Right renal pelvis (tissue), 4 donors: ENCODE data around the gene APLP2. TPM values are rescaled to one million over a fixed set of nuclear protein-coding genes. Genes with fewer than 3 reads are reported as not detected.
A peak's percentile ranks its signal among the peaks of the same experiment; 100 is the strongest.

Experiments used
- DNase-seq, 4 donors: peaks; one replicate each; pipeline ENCODE4 v3.0.0-alpha.2; 2013; ENCODE audit warnings: low read depth in 4 of 4, low spot score in 3 of 4, missing footprints in 1 of 4
- polyA plus RNA-seq, 4 donors: library from polyadenylated mRNA; unstranded; fragments of 120-200 nt; gene quantifications; one replicate each; pipeline ENCODE4 v1.2.1, GENCODE V29; 2013; ENCODE audit not compliant: insufficient read length in 4 of 4

Gene APLP2
- polyA plus RNA-seq, 4 donors: 469 to 510 (median 500) TPM

DNA sequence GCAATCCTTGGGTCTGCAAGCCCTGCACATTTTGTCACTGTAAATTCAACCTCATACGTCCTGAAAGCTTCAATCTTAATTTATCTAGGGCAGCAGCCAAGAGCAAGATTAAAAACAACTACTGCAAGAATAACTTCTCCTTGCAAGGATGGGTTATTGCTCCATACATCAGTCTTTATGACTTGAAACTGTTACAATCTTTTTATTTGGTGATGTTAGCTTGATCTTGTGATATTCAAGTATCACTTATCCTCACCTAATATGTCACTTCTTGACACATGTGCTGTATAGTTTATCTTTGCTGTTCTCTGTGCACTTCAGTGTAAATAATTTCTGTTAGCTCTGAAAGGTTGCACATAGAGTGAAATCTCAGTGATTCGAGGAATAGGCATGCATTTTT lies 14.7 kb upstream of the APLP2 start:
- DNase-seq: no peak

DNA sequence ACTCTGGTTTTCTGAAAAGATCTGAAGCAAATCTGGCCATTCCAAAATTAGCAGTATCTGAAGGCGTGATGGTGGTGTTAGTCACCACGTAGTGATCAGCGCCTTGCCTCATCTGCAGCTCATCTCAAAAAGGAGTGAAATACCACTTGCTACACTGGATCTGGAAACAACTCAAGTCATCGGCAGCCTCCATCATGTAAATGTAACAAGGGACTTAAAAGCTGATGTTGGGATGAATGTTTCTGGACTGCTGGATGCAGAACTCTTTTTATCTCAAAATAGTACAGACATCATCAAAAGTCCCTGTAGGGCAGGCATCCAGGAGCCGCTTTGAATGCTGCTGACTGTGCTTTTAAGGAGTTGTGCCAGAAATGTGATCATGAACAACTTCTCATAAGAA lies 14.1 kb upstream of the APLP2 start:
- no peak for DNase-seq

DNA sequence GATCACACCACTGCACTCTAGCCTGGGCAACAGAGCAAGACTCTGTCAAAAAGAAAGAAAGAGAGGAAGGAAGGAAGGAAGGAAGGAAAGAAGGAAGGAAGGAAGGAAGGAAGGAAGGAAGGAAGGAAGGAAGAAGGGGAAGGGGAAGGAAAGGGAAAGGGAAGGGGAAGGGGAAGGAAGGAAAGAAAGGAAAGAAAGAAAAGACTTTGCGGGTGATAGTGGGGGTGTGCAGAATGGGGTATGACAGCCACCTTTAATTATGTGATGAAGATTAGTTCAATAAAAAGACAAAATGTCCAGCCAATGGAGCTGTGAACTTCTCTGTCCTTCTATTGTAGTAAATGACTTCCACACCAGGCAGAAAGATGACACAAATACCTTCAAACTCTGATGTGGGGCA lies 8.7 kb upstream of the APLP2 start:
- DNase-seq: no peak

DNA sequence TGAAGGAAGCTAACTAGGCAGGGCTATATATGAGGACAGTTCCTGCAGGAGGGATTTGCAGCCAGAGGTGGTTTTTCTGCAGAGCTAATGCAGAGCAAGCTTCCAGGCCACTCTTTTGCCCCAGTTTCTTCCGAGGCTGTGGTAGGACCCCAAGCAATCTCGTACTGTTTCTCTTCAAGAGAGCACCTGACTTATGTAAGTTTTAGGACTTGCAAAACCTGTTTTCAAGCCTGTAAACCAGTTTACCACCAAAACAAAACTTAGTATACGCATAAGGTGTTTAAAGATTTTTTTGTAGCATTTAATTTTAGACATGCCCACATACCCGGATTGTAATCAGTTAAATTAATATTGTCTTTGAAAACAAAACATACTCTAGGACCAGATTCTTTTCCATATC lies 7.7 kb upstream of the APLP2 start:
- no peak for DNase-seq

DNA sequence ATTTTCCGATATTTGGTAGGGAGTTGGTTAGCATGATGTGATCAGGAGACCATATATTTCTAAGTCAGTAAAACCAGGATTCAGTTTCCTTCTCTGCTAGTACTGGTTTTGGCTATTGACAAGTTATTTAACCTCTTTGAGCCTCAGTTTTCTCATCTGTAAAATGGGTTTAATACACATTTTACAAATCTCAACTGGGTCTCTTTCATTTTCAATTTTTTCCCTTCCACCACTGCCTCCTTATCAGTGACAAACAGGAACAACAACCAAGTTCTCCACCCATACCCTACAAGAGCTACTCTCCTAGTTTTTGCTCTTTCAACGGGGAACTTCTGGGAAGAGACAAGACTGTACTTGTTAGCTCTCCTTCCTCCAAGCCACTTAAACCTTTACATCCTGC lies 6.2 kb upstream of the APLP2 start:
- no peak for DNase-seq

DNA sequence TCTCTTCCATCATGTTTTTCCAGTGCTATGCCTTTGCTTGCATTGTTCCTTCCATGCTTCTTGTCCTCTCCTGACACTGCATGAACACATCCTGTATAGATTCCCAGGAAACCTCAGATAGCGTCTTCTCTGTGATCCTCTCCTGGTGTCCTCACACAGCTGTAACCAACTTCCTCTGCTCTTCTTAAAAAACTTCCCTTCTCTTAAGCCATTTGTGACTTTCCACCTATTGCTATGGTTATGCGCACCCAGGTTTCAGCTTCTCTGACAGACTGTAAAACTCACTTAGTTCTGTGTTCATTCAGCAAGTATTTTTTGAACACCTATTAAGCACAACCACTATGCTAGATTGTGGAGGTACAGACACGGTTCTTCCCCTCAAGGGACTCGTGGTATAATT lies 5.1 kb upstream of the APLP2 start:
- DNase-seq: no peak

DNA sequence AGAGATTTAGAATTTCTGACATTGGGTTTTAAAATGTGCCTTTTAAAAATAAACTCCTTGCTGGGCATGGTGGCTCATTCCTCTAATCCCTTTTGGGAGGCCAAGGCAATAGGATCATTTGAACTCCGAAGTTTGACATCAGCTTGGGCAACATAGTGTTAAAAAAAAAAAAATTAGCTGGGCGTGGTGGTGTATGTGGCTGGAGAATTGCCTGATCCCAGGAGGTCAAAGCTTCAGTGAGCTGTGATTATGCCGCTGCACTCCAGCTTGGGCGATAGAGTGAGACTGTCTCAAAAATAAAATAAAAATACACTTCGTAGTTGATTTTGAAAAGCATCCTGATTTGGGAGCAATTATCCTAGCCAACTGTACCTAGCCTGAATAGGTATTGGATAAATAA lies 3.4 kb upstream of the APLP2 start:
- DNase-seq: no peak

DNA sequence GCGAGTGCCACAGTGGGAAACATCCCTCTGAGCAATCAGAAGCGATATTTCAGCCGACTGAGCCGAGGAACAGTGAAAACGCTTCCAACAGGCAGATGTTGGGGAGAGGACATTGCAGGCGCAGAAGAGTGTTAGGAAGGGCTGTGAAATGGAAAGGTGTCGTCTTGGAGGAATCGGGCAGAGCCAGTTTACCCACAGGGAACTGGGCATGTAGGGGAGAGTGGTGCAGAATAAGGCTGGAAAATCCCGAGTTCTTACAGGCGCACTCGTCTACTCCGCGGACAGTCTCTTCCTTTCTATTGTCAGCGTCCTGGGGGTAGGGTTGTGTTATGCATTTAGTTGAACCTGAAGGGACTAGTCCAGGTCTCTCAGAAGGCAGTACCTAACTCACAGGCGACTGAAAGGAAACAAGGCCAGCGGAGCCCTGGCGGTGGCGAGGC lies 1.1 kb upstream of the APLP2 start:
- no peak for DNase-seq

DNA sequence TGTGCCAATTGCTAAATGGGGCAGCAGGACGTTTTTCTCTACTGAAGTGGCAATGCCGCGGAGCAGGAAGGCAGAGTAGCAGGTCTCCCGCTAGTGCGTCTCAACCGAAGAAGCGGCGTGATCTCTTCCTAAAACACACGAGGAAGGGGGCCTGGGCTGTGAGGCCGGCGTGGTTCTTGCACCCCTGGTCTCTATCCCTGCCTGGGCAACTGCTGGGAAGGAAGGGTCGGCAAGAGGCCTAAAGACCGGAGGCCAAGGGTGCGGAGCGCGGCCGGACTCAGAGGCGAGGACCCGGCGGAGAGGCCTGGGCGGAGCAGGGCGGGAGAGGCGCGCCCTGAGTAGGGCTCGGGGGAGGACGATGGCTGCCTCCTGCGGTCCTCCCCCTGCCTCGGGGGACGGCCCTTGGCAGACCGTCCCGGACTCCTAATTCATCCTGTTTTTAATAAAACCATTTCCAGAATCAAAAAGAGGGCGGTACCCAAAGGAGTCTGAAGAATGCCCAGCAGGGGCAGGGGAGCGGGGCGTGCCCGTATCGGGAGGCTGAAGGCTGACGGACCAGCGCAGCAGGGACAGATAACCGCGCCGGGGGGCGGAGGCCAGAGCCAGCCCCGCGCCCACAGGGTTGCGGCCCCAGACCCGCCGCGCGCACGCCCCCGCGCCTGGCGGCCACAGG lies 572 bp upstream of the APLP2 start:
- peak in 1 of 4 donors; percentile 74 for DNase-seq

DNA sequence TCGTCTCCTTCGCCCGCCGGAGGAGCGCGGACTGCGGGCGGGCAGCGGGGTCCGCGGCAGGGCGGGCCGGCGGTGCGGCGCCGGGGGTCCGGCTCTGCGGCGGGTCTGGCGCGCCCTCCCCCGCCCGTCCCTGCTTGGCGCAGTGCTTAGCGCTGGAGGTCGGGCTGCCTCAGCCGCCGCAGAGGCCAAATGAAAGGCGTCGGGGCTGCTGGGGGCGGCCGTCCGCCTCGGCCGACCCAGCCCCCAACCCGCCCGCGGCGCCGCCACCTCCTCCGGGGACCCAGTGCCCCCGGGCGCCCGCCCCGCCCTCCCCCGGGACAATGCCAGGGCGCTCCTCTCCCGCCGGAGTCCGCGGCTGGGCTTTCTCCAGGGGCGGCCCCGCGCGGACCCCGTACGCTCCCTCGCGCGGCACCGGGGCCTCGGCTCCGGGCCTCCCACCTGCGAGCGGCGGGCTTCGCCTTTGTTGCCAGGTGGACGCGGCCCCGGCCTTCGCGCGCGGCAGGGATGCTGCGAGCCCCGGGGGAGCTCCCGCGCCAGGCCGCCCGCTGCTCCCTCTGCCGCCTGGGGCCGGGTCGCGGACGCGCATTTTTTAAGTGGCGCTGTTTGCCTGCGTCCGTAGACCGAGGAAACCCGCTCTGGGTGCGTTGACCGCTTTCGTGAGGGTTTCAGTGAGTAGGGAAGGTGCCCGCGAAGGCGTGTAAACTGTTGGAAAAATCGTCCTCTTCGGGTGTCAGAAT lies 583 bp downstream of the APLP2 start:
- DNase-seq: peak in 1 of 4 donors; percentile 48

DNA sequence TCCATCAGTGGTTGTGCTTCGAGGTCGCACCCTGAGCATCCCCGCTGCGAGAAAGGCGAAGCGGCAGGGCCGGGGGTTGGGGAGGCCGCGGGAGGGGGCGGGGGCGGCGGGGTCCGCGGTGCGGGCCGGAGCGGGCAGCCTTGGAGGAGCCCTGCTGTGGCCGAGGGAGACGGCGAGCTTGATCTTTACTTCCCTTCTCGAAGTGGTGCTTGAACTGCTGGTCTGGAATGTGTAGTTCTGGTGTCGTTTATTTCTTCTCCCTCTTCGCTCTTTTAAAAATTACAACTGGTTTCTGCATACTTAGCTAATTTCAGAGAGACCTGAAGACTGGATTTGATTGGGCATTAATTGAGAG lies 1.1 kb downstream of the APLP2 start:
- DNase-seq: no peak

DNA sequence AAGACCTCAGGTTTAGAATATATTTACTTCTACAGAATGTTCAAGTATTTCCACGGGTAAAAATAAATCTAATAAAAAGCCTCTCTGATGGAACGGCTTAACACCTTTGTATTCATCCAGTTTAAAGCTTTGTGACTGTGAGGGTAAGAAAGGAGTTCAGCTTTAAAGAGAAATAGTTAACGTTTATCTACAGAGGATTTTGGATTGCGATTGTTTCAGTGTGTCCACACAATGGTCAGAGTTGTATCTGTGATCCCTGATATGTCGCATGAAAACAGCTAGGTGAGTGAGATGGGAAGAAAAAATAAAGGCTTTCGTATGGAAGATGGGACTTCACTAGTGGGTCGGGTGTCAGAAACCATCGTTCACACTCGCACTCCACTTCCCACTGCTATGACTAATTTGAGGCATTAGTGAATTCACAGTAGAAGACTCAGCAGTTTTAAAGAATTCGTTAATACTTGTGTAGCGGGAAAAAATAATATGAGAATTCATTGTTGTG lies 1.6 kb downstream of the APLP2 start:
- DNase-seq: no peak

DNA sequence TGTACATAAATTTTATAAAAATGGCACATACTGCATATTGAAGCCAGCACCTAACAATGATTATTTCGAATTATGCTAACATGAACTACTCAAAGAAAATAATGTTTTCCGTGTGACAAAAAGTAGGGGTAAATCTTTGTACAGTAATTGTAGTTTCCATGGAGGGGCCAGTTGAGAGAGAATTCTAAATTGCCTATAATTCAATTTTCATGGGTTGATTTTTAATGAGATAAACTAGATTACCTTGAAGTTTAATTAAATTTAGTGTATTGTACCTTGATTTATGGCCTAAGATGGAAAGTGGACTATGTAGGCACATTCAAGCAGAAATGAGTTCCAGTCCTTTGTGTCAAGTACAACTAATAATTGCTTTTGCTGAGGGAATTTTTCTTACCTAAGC lies 5.0 kb downstream of the APLP2 start:
- DNase-seq: no peak

DNA sequence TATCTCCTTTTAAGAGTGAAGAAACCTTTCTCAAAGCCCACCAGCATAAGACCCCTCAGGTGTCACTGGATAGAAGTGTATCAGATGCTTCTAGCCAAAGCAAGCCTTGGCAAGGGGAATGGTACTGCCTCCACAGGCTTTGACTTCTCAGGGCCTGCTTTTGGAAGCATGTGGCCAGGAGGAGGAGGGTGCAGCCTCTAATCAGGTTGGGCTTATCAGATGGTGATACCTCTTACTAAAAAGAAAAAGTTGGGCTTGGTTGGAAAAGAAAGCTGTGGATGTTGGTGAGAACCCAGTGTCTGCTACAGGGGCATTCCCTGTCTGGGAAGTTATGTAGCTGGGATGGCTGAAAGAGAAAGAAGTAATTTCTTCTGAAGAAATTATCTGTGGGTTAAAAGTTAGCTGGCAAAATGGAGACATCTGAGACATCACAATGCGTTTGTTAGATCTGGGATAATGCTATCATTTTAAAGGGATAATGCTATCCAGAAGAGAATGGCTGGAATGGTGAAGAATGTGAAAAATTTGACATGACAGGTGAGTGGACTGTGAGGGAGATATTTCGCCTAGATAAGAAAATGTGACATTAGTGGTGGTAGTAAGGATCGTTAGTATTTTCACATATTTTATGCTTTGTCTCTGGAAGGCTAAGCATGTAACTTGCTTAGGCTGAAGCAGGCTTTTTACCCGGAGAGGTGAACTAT lies 7.2 kb downstream of the APLP2 start:
- no peak for DNase-seq

DNA sequence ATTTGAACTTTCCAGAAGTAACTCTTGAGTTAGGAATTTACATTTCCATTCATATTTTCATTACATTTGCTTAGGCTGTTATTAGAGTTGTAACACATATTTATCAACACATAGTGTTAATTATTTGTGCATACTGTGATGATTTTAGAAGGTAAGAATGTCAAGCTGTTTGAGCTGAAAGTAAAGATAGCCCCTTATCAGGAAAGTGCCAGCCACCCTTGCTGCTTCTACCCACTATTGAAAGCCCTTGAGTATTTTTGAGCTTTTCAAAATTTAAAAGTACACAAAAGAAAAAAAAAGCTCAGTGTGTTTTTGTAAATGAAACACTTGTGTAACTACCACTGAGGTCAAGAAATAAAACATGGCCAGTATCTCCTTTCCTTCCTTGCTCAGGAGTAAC lies 8.0 kb downstream of the APLP2 start:
- DNase-seq: no peak

DNA sequence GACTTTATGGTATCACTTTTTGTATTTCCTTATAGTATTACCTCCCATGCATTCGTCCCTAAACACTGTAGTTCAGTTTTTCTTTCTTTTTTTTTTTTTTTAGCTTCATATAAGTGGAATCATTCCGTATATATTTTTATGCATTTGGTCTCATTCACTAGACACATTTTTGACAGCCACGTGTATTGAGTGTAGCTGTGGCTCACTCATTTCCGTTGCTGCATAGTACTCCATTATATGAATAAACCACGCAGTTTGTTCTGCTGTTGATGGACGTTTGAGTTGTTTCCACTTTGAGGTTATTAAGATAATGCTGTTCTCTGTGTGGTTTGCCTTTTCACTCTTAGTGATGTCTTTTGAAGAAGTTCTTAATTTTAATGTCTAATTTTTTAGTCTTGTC lies 8.4 kb downstream of the APLP2 start:
- DNase-seq: no peak

DNA sequence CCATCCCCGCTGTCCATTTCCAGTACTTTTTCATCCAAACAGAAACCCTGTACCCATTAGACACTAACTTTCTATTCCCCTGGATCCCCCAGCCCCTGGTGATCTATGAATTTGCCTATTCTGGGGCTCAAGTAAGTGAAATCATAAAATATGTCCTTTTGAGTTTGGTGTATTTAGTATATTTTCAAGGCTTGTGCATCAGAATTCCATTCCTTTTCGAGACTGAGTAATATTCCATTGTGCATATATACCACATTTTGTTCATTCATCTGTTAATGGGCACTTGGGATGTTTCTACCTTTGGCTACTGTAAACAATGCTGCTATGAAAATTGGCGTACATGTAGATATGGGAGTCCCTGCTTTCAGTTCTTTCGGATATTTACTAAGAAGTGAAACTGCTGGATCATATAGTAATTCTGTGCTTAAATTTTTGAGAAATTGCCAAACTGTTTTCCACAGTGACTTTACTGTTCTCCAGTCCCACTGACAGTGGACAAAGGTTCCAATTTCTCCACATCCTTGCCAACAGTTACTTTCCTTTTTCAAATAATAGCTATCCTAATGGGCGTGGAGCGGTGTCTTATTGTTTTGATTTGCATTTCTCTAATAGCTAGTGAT lies 16.1 kb downstream of the APLP2 start:
- DNase-seq: no peak

DNA sequence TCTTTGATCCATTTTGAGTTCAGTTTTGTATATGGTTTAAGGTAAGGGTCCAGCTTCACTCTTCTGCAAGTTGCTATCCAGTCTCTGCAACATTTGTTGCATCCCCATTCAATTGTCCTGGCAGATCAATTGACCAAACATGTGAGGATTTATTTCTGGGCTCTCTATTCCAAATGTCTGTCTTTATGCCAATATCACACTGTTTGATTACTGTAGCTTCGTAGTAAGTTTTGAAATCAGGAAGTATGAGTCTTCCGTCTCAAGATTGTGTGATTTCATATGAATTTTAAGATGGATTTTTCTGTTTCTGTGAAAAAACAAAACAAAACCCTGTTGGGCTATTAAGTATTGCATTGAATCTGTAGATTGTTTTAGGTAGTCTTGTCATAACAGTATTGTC lies 17.0 kb downstream of the APLP2 start:
- no peak for DNase-seq

DNA sequence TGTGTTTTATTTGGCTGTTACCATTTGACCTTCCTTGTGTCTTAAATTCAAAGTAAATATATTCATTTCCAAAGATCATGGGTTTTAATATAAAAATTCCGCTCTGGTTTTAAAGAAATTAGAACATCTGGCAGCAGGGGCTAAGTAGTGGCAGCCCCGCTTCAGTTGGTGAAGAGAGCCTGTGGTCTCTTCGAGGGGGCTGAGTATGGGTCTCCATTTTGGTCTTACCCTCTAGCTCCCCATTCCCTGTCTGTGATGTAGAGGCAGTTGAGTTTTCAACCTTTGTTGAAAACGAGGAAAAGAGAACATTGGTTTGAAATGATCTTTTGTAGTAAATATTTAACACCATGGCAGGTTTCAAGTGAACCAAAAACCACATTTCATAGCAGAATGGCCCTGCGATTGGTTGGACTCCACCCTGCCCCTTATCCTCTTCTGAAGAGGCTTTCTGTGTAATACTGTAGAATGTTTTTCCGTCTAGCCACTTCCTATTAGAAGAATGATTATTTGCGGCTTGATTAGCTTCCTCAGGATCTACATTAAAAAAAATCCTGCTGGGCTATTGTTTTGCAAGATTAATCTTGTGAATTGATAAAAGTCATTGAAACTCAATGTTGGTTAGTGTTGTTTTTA lies 17.7 kb downstream of the APLP2 start:
- DNase-seq: no peak

DNA sequence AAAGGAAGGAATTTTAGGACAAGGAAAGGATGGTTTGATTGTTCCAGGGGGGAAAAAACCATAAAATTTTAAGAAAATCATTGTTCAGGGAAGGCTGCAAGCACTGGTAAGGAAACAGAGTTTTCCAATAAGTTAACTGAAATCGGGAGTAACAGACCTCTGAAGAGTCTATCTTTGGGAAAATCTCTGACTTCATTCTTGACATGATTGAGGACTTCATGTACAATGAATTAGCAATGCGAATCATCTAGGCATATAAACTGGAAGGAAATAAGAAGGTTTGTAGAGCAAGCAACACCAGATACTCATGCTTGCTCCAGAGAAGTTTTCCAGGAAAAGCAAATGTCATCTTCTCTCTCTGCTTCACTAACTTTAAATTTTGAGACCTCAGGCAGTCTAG lies 18.5 kb downstream of the APLP2 start:
- DNase-seq: no peak
